Activated CD8-positive, alpha-beta T cell treated with anti-CD3 and anti-CD28 coated beads for 36 hours (primary cell): Measurements from ENCODE around the gene AMIGO1. TPM values are rescaled to one million over a fixed set of nuclear protein-coding genes. Genes with fewer than 3 reads are reported as not detected.

ENCODE experiments used
- ATAC-seq: fragments of 200-7000 bp; cut with Tn5 transposase; one replicate; pipeline ENCODE4 v1.10.0; 2021; ENCODE audit warnings: mild to moderate bottlenecking, moderate library complexity
- CTCF ChIA-PET: fragments of 350-600 bp; sonication (Branson Sonifier 250); formaldehyde crosslinking; loops from one replicate; lab custom pipeline; 2021; ENCODE audit warnings: antibody characterized with exemption; lab: Charles Lee
- POLR2A ChIA-PET: fragments of 350-600 bp; sonication (Branson Sonifier 250); formaldehyde crosslinking; loops from one replicate; lab custom pipeline; 2021; ENCODE audit warnings: antibody characterized with exemption; lab: Charles Lee
- DNase-seq: peaks from one replicate; pipeline ENCODE4 v3.0.0-alpha.2; 2020
- H3K27ac Mint-ChIP-seq: one replicate; pipeline ENCODE4 v1.8.0; 2021; ENCODE audit warnings: mild to moderate bottlenecking, mixed read lengths
- H3K27me3 Mint-ChIP-seq: one replicate; pipeline ENCODE4 v1.8.0; 2021; ENCODE audit warnings: mixed read lengths
- H3K36me3 Mint-ChIP-seq: one replicate; pipeline ENCODE4 v1.8.0; 2021; ENCODE audit warnings: low read depth, mixed read lengths
- H3K4me1 Mint-ChIP-seq: one replicate; pipeline ENCODE4 v1.8.0; 2021; ENCODE audit warnings: low read depth, mixed read lengths
- H3K4me3 Mint-ChIP-seq: one replicate; pipeline ENCODE4 v1.8.0; 2021; ENCODE audit warnings: mild to moderate bottlenecking, moderate library complexity, mixed read lengths
- H3K9me3 Mint-ChIP-seq: one replicate; pipeline ENCODE4 v1.8.0; 2021; ENCODE audit warnings: mixed read lengths
- CTCF ChIP-seq: fragments of 200-600 bp; IDR thresholded peaks from one replicate; pipeline ENCODE4 v1.8.0; 2022; ENCODE audit warnings: antibody characterized with exemption, mild to moderate bottlenecking
- intact Hi-C: fragments of 100-400 bp; cut with micrococcal nuclease; formaldehyde crosslinking; loops from one replicate; pipeline ENCODE4 v1.10.0; 2022
- total RNA-seq, 2 experiments: library from RNA; stranded (reverse); gene quantifications; one replicate each; pipeline ENCODE4 v1.2.3, GENCODE V29; 2021

AMIGO1 gene
- total RNA-seq, 2 experiments from 2014 or later = 1.3 to 1.7 TPM

- Mint-ChIP-seq H3K27me3 (peaks cover 34% of the 10 kb centered on the region), H3K9me3 (no peaks in the 10 kb centered on the region)
Observed at GRCh38 chr1:109472779-109473178, 36.7 kb downstream of the AMIGO1 start.

GRCh38 chr1:109470245-109470644 lies 39.3 kb downstream of the AMIGO1 start:
- ChIA-PET CTCF (interaction anchor here (1.2 to 2.8 kb wide), 3 partner anchors 8 to 170 kb away, joined by 4 to 10 read pairs (median 6); partner anchors contain the start of gene ATXN7L2), POLR2A (interaction anchor here (1.1 kb wide), 1 partner anchor 13 kb away, joined by 5 read pairs; the partner anchor contains the start of gene ATXN7L2)
- H3K36me3 Mint-ChIP-seq = no peaks in the 10 kb centered on the region
- ATAC-seq = no peak
- H3K4me3 Mint-ChIP-seq = no peak overlapping the region
- no peak for TF ChIP-seq CTCF
- no peak overlapping the region for H3K27ac Mint-ChIP-seq
- peaks cover 46% of the 10 kb centered on the region for H3K27me3 Mint-ChIP-seq
- H3K4me1 Mint-ChIP-seq = peaks cover 2% of the 10 kb centered on the region
- DNase-seq = no peak
- no peaks in the 10 kb centered on the region for H3K9me3 Mint-ChIP-seq
- intact Hi-C loops = no loop called here

More at GRCh38 chr1:109472779-109473178, 36.7 kb downstream of the AMIGO1 start:
- Mint-ChIP-seq H3K27ac (no peak overlapping the region), H3K4me1 (peaks cover 2% of the 10 kb centered on the region), H3K36me3 (no peaks in the 10 kb centered on the region), H3K4me3 (no peak overlapping the region)
- ChIA-PET POLR2A (interaction anchor here (1.7 kb wide), 1 partner anchor 11 kb away, joined by 6 read pairs; the partner anchor contains the start of gene ATXN7L2), CTCF (no interaction called here)
- intact Hi-C loops = no loop called here
- no peak for ATAC-seq
- TF ChIP-seq CTCF = no peak
- no peak for DNase-seq

GRCh38 chr1:109468903-109469302 lies 40.6 kb downstream of the AMIGO1 start:
- intact Hi-C loops = no loop called here
- CTCF ChIA-PET = interaction anchor here (1.1 to 2.8 kb wide), 4 partner anchors 14 to 171 kb away, joined by 3 to 10 read pairs (median 6); partner anchors contain the start of gene ATXN7L2
- Mint-ChIP-seq H3K36me3 (no peaks in the 10 kb centered on the region), H3K9me3 (no peaks in the 10 kb centered on the region), H3K4me3 (no peak overlapping the region), H3K27me3 (peaks cover 57% of the 10 kb centered on the region), H3K27ac (no peak overlapping the region), H3K4me1 (peaks cover 2% of the 10 kb centered on the region)
- ATAC-seq (no peak), DNase-seq (no peak)
- POLR2A ChIA-PET = interaction anchor here (0.5 to 1.5 kb wide), 5 partner anchors 11 to 45 kb away, joined by 3 to 5 read pairs (median 4); partner anchors contain the start of gene PSMA5
- no peak for TF ChIP-seq CTCF

GRCh38 chr1:109468061-109468460 lies 41.5 kb downstream of the AMIGO1 start:
- no peak overlapping the region for H3K27ac Mint-ChIP-seq
- H3K36me3 Mint-ChIP-seq = no peaks in the 10 kb centered on the region
- intact Hi-C loops = no loop called here
- POLR2A ChIA-PET = interaction anchor here (0.5 to 1.5 kb wide), 4 partner anchors 10 to 569 kb away, joined by 3 to 5 read pairs (median 4); no protein-coding TSS in a partner anchor
- no peak for TF ChIP-seq CTCF
- CTCF ChIA-PET = interaction anchor here (1.5 kb wide), 1 partner anchor 69 kb away, joined by 5 read pairs; no protein-coding TSS in a partner anchor
- H3K9me3 Mint-ChIP-seq = no peaks in the 10 kb centered on the region
- no peak overlapping the region for H3K4me3 Mint-ChIP-seq
- peaks cover 58% of the 10 kb centered on the region for H3K27me3 Mint-ChIP-seq
- no peak for DNase-seq
- H3K4me1 Mint-ChIP-seq = peaks cover 2% of the 10 kb centered on the region
- no peak for ATAC-seq

GRCh38 chr1:109467301-109467777 lies 42.2 kb downstream of the AMIGO1 start:
- no peak overlapping the region for H3K27ac Mint-ChIP-seq
- H3K27me3 Mint-ChIP-seq = peaks cover 57% of the 10 kb centered on the region
- H3K4me3 Mint-ChIP-seq = peak overlapping the region; percentile 21
- intact Hi-C loops = no loop called here
- H3K9me3 Mint-ChIP-seq = no peaks in the 10 kb centered on the region
- H3K4me1 Mint-ChIP-seq = peaks cover 2% of the 10 kb centered on the region
- CTCF ChIA-PET = interaction anchor here (1.5 kb wide), 1 partner anchor 69 kb away, joined by 5 read pairs; no protein-coding TSS in a partner anchor
- H3K36me3 Mint-ChIP-seq = no peaks in the 10 kb centered on the region
- ATAC-seq (no peak), DNase-seq (no peak)
- TF ChIP-seq CTCF = no peak
- POLR2A ChIA-PET = no interaction called here
